IMR-90 (cell line): Measurements from ENCODE around the gene DDX39A.

Experiments
- BHLHE40 ChIP-seq: fragments of 150-350 bp; IDR thresholded peaks from 2 replicates; pipeline ENCODE4 v1.6.1; 2016; ENCODE audit warnings: mild to moderate bottlenecking, low read depth, low read length
- MXI1 ChIP-seq: IDR thresholded peaks from 2 replicates; pipeline ENCODE4 v1.6.1; 2012; ENCODE audit warnings: low read depth, mild to moderate bottlenecking, low read length, moderate library complexity, borderline replicate concordance
- POLR2A ChIP-seq: IDR thresholded peaks from 2 replicates; pipeline ENCODE4 v1.6.1; 2012; ENCODE audit warnings: mild to moderate bottlenecking, low read depth, low read length
- RAD21 ChIP-seq: IDR thresholded peaks from 2 replicates; pipeline ENCODE4 v1.6.1; 2012; ENCODE audit warnings: low read length, improper control_type of control experiment
- RFX5 ChIP-seq: IDR thresholded peaks from 2 replicates; pipeline ENCODE4 v1.8.0; 2012; ENCODE audit warnings: low read depth, mild to moderate bottlenecking, low read length, moderate library complexity
- TF ChIP-seq, protein P1 (sequence below): conservative IDR thresholded peaks from 2 replicates; pipeline ENCODE4 v1.5.1; 2012; ENCODE audit warnings: mild to moderate bottlenecking, low read depth, low read length, improper control_type of control experiment
- TF ChIP-seq, protein P2 (sequence below): fragments of 150-350 bp; IDR thresholded peaks from 2 replicates; pipeline ENCODE4 v1.6.1; 2016; ENCODE audit warnings: low read depth, mild to moderate bottlenecking, low read length, moderate library complexity, borderline replicate concordance

DNA sequence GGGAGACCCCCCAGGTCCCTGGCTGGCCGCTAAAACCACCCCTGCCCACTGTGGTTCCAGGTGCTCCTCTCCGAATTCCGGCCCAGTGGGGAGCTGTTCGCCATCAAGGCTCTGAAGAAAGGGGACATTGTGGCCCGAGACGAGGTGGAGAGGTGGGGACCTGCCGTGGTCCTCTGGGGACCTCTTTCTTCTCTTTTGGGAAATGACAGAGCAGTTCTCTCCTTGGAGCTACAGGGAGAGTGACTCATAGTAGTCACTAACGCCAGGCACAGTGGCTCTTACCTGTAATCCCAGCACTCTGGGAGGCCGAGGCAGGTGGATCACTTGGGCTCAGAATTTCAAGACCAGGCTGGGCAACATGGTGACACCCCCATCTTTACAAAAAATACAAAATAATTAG, 48.7 kb upstream of the DDX39A start:
- TF ChIP-seq, protein P1, sequence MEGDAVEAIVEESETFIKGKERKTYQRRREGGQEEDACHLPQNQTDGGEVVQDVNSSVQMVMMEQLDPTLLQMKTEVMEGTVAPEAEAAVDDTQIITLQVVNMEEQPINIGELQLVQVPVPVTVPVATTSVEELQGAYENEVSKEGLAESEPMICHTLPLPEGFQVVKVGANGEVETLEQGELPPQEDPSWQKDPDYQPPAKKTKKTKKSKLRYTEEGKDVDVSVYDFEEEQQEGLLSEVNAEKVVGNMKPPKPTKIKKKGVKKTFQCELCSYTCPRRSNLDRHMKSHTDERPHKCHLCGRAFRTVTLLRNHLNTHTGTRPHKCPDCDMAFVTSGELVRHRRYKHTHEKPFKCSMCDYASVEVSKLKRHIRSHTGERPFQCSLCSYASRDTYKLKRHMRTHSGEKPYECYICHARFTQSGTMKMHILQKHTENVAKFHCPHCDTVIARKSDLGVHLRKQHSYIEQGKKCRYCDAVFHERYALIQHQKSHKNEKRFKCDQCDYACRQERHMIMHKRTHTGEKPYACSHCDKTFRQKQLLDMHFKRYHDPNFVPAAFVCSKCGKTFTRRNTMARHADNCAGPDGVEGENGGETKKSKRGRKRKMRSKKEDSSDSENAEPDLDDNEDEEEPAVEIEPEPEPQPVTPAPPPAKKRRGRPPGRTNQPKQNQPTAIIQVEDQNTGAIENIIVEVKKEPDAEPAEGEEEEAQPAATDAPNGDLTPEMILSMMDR = no peak
- TF ChIP-seq, protein P2, sequence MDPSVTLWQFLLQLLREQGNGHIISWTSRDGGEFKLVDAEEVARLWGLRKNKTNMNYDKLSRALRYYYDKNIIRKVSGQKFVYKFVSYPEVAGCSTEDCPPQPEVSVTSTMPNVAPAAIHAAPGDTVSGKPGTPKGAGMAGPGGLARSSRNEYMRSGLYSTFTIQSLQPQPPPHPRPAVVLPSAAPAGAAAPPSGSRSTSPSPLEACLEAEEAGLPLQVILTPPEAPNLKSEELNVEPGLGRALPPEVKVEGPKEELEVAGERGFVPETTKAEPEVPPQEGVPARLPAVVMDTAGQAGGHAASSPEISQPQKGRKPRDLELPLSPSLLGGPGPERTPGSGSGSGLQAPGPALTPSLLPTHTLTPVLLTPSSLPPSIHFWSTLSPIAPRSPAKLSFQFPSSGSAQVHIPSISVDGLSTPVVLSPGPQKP = no peak
- no peak for TF ChIP-seq RAD21
- TF ChIP-seq MXI1 = no peak
- no peak for TF ChIP-seq POLR2A
- TF ChIP-seq BHLHE40 = no peak
- TF ChIP-seq RFX5 = no peak
